RCC 7860 (cell line): ENCODE measurements around the gene NADK2.

Experiments used
- DNase-seq: peaks from one replicate; pipeline ENCODE4 v3.0.0-alpha.2; 2015; ENCODE audit warnings: low spot score
- FAIRE-seq: peaks from 2 replicates; lab custom pipeline; 2012; peaks lifted over from hg19 to GRCh38; lab: Jason Lieb, UNC

NADK2 gene

DNA sequence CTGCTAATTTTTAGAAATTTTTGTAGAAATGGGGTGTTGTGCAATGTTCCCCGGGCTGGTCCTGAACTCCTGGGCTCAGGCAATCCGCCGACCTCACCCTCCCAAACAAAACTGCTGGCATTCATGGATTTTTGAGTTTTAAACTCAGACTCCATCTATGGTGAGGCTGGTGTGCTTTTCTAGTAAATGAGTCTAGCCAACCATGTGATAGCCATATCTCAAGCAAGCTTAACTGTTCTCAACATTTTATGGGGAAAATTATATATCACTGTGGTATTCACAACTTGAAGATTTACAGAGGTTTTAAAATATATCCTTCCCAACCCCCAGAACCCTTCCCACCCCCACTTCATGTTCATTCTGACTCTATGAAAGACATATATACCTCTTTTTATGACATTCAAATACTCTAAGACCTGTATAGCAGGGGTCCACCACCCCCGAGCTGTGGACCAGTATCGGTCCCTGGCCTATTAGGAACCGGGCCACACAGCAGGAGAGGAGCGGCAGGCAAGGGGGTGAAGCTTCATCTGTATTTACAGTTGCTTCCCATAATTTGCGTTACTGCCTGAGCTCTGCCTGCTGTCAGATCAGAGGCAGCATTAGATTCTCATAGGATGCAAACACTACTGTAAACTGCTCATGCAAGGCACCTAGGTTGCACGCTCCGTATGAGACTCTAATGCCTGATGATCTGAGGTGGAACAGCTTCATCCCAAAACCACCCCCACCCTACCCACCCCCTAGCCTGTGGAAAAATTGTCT is 4.5 kb upstream of the NADK2 start:
- FAIRE-seq = no peak
- no peak for DNase-seq

DNA sequence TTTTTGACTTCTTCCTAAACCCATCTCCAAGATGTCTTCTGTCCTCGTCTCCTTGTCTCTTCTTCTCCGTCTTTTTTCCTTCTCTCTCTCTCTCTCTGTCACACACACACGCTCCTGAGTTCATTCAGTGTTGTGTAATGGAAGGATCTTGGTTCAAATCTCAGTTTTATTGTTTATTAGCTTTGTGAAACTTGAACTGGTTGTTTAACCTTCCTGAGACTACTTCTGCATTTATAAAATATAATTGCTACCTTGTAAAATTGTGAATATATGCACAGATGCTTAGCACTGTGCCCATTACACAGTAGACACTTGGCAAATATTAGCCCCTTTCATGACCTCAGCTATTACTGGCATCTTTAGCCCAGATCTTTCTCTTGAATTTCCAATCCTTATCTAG is 2.4 kb upstream of the NADK2 start:
- FAIRE-seq (no peak), DNase-seq (no peak)

DNA sequence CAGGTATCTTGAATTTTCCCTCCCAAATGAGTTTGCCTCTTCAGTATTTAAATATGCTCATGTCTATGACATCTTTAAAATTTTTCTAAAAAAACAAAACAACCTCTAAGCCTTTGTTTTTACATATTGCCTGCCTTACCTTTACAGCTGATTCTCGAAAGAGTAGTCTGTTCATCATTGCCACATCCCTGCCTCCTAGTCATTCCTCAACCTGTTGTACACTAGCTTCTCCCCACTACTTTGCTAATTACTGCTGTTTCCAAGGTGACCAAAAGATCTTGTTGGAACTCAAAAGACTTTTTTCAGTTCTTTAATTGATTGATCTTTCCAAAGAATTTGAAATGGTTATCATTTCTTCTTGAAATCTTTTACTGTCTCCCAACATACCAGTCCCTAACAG is 1.9 kb upstream of the NADK2 start:
- FAIRE-seq = no peak
- no peak for DNase-seq

DNA sequence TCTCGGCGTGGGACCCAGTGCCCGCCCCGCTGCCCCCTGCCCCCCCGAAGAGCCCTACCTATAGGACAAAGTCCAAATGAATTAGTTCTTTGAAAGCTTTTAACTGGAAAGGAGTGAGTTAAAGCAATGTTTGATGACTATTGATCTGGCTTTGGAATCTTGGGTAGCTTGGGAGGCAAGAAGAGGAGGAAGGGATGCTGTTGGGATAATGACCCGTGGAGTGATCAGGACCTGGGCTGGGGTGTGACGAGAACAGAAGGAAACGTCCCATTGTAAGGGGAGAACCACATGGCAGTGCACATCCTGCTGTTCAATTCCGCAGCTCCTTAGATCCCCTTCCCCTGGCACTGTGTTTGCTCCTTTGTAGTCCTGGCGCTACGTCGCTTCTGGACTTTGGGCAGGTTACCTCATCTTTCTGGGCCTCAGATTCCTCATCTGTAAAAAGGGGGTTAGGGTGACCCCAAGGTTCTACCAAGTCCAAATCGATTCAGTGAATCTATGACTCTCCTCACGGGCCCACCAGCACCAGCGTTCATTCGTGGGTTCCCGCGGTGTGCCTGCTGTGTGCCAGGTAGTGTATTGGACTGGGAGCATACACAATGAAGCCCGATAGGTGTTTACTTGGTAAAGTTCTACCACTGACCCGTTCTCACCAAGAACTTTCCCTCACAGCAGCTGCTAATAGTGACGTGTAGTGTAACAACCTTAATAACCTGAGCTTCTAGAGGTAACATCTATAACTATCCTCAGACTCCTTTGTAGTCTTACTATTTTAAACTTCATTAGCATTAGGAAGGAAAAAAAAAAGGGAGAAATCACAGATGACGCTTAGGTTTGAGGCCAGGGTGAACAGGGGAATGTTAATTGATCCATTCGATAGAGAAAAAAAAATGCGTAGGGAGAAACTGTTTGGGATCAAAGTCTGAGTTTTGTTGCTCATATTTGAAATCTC is 1.1 kb upstream of the NADK2 start:
- DNase-seq (no peak), FAIRE-seq (no peak)

DNA sequence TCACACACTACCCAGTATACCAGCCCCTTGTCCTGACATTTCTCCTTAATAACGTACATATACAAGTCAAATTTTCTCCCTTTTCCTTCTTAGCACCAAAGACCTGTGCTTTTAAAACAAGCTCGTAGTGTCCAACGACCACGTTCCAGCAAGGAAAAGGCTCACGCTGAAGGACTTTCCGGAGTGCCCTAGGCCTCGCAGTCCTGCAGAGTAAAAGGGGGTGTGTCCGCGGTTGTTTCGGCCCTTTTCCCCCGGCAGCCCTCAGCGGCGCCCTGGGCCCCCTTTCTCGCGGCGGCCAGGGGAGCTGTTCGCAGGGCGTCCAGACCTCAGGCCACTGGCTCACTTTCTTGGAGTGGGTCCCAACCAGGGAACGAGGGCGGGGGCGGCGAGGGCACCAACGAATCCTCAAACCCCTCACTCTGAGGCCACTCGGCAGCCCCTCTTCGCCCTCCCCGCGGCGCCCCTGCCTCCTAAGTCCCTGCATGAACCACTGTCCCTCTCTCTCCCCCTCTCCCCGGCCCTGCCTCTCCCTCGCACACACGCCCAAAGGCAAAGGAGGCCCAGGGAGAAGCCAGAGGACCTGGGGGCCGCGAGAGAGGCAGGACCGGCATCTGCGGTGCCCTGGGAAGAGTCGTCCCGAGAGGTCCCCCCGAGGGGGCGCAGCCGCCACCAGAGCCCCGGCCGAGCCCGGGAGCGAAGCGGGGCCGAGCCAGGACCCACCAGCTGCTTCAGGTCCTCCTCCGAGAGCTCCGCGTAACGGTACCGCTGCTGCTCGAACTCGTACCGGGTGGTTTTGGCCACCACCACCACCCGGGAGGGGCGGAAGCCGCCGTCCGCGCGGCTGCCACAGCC is 720 bp downstream of the NADK2 start:
- peak; percentile 11 for FAIRE-seq
- DNase-seq = peak; percentile 49

DNA sequence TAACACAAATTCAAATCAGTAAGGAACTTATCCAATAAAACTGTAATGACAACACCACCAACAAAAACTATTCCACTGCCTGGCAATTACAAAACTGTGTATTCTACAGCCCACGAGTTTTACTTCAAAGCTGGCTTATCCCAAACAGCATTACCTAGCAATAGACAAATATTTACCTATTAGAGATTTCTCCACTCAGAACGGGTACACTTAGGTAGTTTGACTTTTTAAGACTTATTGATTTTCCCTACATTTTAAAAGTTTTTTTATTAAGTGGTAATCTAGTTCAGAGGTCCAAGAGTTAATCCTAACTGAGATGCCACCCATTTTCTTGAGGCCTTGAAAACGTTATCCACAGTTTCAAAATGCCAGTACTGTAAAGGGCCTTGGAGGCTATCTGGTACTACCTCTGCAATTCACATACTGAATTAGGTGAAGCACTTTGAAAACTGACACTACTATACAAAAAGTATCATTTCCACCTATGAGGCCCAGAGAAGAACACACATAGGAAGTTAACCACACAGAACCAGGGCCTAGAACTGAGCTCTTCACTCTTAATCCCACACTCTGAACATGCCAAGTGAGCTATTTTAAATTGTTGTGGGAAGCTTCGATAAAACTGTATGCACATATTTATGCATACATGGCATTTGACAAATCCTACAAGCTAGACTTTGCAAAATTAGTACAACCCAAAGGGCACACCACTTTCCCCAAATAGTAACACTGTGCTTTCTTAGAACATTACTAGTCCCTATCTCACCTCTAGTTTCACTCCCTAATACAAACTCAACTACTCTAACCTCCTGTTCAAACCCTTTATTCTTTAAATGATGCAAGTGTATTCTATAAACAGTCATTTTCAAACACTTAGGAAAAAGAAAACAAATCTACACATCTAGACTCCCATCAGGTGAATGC is 2.1 kb downstream of the NADK2 start:
- FAIRE-seq = no peak
- no peak for DNase-seq

DNA sequence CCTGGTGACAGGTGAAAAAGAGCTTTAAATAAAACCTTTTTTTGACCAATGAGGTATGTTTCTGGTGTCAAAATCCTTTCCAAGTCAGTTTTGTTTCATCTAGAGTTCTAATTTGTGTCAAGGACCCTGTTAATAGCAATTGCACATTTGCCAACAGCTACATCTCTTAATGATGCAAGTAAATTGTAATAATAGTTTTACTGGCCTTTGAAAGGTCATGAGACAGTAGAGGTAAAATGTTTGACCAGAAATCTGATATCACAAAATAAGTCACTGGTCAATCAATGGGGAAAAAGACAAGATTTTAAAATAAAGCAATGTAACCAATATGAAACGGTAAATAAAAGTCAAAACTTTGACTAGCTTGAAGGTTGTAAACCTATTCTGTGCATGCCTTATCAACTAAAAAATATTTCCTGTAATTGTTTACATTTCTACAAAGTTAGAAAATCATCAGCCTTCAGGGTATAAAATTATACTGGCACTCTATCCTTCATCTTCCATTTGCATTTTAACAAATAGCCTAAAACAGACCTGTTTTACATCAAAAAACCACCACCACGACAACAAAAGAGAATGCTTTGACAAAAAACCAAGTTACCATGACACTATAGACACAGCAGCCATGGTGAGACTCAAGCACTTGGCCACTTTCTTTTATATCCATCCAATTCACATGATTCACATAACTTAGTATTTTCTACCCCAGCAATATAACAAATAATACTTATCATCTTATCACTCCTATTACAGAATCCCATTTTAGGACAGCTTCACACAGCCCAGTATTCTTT is 3.0 kb downstream of the NADK2 start:
- DNase-seq (no peak), FAIRE-seq (no peak)

DNA sequence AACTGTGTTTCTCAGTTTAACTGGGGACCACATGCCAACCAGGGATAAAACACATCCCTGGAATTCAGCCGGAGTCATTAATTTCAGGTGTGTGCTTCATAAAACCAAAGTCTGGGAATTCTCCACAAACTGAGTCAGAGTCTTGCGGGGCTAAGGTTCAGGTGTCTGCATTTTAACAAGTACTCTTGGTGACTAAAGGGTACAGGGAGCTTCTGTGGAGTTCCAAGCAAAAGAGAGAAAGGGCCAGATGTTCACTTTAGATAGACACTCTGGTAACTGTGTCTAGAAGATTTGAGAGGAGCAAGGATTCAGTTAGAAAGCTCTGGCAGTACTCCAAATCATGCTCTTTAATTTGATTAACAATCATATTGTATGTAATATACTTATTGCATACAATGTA is 4.0 kb downstream of the NADK2 start:
- DNase-seq (no peak), FAIRE-seq (no peak)

DNA sequence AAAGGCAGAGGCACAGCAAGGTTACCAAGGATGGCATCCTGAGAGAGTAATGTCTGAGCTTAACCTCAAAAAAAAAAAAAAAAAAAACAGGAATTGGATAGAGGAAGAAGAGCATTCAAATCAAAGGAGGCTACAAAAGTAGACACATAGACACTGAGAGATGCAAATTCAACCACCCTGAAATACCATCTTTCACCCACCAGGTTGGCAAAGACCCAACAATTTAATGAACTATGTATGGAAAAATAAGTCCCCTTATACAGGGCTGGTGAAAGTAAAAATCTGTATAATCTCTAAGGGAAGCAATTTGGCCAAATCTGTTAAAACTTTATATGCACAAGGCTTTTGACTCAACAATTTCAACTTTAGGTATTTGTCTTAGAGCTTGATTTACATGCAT is 4.9 kb downstream of the NADK2 start:
- DNase-seq = no peak
- FAIRE-seq = no peak

DNA sequence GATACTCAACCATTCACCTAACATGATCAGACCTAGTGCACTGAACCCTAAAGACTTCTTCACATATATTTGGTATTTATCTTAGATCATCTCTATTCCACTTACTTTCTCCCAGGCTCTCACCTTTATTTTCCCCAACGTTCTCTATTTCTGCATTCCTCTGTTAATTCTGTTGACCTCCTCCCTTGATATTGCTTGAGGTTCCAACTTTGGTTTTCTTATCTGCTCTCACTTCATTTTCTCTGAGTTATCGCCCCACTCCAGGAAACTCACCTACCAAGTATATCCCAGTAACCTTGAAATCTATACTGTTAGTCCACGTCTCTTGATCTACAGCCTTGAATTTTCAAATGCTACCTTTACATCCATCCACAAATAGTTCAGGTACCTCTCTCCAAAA is 9.2 kb downstream of the NADK2 start:
- FAIRE-seq (no peak), DNase-seq (no peak)

DNA sequence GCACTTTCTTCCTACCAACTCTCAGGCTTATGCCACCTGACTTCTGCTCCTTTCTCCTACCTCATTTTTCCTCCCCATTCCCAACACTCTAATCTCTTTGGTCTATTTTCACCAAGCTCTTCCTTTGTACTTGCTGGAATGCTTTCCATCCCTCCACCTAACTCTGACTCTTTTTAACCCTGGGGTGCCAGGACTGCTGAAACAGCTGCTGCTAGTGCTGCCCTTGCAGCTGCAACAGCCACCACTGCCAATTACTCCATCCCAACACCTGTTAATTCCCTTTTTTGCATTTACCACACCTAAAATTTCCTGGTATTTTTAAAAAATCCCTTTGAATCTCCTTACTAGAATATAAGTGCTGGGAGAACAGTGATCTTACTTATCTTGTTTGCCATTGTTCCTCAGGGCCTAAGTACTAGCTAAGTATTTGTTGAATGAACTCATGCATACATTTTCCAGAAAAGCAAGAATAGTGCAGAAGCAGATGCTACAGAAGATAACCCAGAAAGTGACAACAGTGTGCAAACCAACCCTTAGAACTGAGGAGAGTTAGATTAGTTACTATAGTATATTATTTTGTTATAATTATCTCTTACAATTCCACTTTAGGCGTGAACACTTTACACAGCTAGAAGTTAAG is 11.5 kb downstream of the NADK2 start:
- DNase-seq = no peak
- FAIRE-seq = no peak

DNA sequence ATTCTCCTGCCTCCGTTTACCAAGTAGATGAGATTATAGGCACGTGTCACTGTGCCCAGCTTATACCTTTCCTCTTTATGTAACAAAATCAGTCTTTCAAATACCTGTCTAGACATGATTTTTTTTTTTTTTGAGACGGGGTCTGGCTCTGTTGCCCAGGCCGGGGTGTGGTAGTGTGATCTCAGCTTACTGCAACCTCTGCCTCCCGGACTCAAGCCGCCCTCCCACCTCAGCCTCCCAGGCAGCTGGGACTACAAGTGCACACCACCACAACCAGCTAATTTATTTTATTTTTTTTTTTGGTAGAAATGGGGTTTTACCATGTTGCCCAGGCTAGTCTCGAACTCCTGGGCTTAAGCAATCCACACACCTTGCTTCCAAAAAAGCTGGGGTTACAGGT is 13.2 kb downstream of the NADK2 start:
- FAIRE-seq = no peak
- DNase-seq = no peak

DNA sequence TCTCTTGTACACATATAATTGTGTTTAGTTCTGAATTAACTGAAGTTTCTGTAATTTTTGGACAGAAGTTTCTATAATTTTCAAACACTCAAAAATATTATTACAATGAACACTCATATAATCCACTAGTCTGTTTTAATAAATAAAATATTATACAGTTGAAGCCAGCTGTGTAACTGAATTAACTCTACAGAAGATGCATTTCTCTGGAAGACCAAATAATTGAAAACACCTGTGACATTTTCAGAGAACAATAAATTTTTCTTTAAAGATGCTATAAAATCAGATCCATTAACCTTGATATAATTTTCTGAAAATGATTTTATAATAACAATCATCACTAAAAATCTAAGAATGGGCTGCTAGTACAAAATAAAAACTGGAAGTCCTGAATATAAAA is 14.7 kb downstream of the NADK2 start:
- FAIRE-seq = no peak

DNA sequence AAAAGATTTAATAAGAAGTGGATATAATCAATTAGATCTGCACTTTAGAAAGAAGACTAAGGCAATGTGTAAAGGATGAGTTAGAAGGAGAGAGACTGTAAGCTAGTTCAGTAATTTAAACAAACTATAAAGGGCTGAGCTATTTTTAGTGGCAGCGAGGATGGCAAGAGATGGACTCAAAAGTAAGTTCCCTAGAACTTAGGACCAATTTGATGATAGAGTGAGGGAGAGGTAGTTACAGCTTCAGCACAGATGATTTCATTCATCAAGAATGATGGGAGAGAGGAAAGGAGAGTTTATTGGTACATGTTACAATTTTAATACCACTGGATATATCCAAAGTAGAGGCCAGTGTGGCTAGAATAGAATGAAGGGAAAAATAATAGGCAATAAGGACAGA is 19.1 kb downstream of the NADK2 start:
- FAIRE-seq = no peak
- no peak for DNase-seq

More for the DNA sequence above, 14.7 kb downstream of the NADK2 start:
- no peak for DNase-seq

DNA sequence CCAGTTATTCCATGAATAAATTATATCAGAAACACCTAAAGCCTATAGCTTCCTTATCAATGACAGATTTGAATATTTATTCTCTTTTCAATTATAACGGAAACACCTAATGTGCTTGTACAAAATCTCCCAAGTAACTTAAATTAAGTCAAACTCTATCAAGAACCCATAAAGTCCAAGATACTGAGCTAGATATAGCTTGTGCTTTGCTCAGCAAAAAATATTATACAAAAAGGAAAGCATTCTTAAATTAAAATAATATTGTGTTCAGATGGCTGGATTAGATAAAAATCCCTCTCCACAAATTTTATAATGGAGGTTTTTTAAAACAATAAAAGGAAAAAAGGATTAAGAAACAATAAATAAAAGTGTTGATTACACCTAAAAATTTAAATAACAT is 23.7 kb downstream of the NADK2 start:
- FAIRE-seq (peak; percentile 67), DNase-seq (no peak)

DNA sequence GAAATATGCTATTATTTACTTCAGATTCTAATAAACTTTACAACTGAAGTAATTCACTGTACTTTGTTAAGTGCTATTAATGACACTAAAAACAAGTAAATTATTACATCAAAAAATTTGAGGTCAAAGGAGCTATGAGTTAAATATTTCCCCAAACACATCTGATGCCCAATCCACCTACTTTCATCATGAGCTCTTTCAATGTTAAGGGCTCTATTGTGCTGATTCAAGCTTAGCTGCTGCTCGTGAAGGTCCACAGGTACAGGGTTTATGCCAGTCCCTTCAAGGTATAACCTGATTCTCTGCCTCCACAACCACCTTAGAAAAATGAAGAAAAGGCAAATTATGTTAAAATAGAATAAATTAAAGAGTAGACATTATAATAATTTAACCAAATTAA is 24.2 kb downstream of the NADK2 start:
- DNase-seq (no peak), FAIRE-seq (no peak)

DNA sequence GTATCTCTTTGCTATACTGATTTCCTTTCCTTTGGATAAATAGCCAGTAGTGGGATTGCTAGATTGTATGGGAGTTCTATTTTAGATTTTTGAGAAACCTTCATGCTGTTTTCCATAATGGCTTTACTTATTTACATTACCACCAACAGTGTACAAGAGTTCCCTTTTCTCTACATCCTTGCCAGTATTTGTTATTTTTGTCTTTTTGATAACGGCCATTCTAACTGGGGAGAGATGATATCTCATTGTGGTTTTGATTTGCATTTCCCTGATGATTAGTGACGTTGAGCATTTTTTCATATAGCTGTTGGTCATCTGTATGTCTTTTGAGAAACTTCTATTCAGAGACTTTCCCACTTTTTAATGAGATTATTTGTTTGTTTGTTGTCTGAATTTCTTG is 25.8 kb downstream of the NADK2 start:
- FAIRE-seq = no peak
- no peak for DNase-seq

DNA sequence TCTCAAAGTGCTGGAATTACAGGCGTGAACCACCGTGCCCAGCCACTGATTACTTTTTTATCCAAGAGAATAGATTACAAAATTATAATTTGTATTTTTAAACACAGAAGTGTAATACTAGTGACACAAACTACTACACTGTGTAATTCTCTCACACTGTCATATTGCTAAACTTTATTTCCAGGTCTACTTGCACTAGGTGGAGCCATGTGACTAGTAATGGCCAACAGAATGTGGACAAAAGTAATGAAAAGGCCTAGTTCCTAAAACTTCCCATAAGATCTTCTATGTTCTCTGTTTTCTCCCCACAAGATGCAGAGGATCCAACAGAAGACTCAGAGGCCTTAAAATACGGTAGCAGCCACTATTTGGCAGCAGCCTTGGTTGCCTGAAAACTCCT is 27.3 kb downstream of the NADK2 start:
- FAIRE-seq = no peak
- no peak for DNase-seq

DNA sequence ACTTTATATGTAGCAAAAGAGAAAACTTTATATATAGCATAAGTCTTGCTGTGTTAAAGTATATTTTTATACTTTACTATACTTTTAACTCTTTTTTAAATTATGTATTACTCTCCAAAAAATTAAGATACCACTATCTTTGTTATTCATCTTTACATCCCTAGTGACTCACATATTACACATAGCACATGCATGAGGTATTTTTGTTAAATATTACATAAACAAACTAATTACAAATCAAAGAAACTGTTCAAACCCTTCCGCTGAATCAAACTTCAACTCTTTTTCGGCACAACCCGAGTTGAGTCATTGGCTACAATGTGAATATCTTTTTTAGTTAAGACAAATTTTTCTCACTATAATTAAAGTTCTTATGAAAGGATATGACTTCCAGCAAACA is 32.1 kb downstream of the NADK2 start:
- no peak for DNase-seq
- FAIRE-seq = peak; percentile 79
